SW480 (cell line): ENCODE data around the gene SUGT1.

Experiments
- DNase-seq: peaks from one replicate; pipeline ENCODE4 v3.0.0-alpha.2; 2016; ENCODE audit warnings: low spot score

The SUGT1 gene

GRCh38 chr13:52737965-52738364, 85.3 kb downstream of the SUGT1 start:
- no peak for DNase-seq

- no peak for DNase-seq
These were observed 86.3 kb downstream of the SUGT1 start for GRCh38 chr13:52738719-52739467.

GRCh38 chr13:52739468-52740071, 86.9 kb downstream of the SUGT1 start, which contains the start of gene CNMD:
Gene CNMD (minus strand): TSS chr13:52739820. CDS start chr13:52739701, 119 bp downstream.
- no peak for DNase-seq

- no peak for DNase-seq
These were observed 90.9 kb downstream of the SUGT1 start for GRCh38 chr13:52743569-52743968.

GRCh38 chr13:52743988-52744387, 91.4 kb downstream of the SUGT1 start:
- DNase-seq, result no peak

GRCh38 chr13:52744842-52745375, 92.3 kb downstream of the SUGT1 start:
- no peak for DNase-seq

- no peak for DNase-seq
These were observed 93.5 kb downstream of the SUGT1 start for GRCh38 chr13:52746141-52746540.

- DNase-seq, result no peak
These were observed 96.8 kb downstream of the SUGT1 start for GRCh38 chr13:52749419-52749818.
